Renal pelvis (tissue), 4 donors: ENCODE results near the gene DMTF1. TPM values are rescaled to one million over a fixed set of nuclear protein-coding genes. Genes with fewer than 3 reads are reported as not detected.
"Not testable (repeated sequence)": the region's sequence is repeated elsewhere in the genome, so short reads cannot be mapped to it uniquely, and the experiment has no call there.

Source experiments
- DNase-seq: peaks from one replicate; pipeline ENCODE4 v3.0.0-alpha.2; 2013
- polyA plus RNA-seq, 3 donors: library from polyadenylated mRNA; unstranded; fragments of 120-200 nt; gene quantifications; one replicate each; pipeline ENCODE4 v1.2.1, GENCODE V29; 2013; ENCODE audit not compliant: insufficient read length in 3 of 3

The DMTF1 gene
- polyA plus RNA-seq, 3 donors = 143 to 231 (median 230) TPM

- no peak for DNase-seq
Measured at GRCh38 chr7:87188930-87189329, 36.7 kb downstream of the DMTF1 start.

GRCh38 chr7:87190783-87191182 lies 38.5 kb downstream of the DMTF1 start:
- no peak for DNase-seq

GRCh38 chr7:87192784-87193487 lies 40.7 kb downstream of the DMTF1 start:
- no peak for DNase-seq

- no peak for DNase-seq
Measured at GRCh38 chr7:87193912-87194311, 41.7 kb downstream of the DMTF1 start.

- no peak for DNase-seq
Measured at GRCh38 chr7:87199241-87199640, 47.0 kb downstream of the DMTF1 start.

GRCh38 chr7:87199700-87200450 lies 47.6 kb downstream of the DMTF1 start:
- no peak for DNase-seq

GRCh38 chr7:87202208-87202607 lies 50.0 kb downstream of the DMTF1 start:
- DNase-seq = no peak

GRCh38 chr7:87202705-87203104 lies 50.5 kb downstream of the DMTF1 start:
- DNase-seq = no peak

- not testable (repeated sequence) for DNase-seq
Measured at GRCh38 chr7:87203929-87204328, 51.7 kb downstream of the DMTF1 start.

GRCh38 chr7:87204933-87205332 lies 52.7 kb downstream of the DMTF1 start:
- DNase-seq = no peak

GRCh38 chr7:87205701-87206100 lies 53.4 kb downstream of the DMTF1 start:
- DNase-seq = not testable (repeated sequence)

- no peak for DNase-seq
Measured at GRCh38 chr7:87206361-87206760, 54.1 kb downstream of the DMTF1 start.

- DNase-seq = no peak
Measured at GRCh38 chr7:87209295-87209924, 57.2 kb downstream of the DMTF1 start.

- DNase-seq = no peak
Measured at GRCh38 chr7:87210506-87210905, 58.3 kb downstream of the DMTF1 start.

- no peak for DNase-seq
Measured at GRCh38 chr7:87212498-87212897, 60.2 kb downstream of the DMTF1 start.

GRCh38 chr7:87213252-87213651 lies 61.0 kb downstream of the DMTF1 start:
- no peak for DNase-seq

- DNase-seq = no peak
Measured at GRCh38 chr7:87213811-87214210, 61.6 kb downstream of the DMTF1 start.

- no peak for DNase-seq
Measured at GRCh38 chr7:87215046-87215445, 62.8 kb downstream of the DMTF1 start.

GRCh38 chr7:87216701-87217508 lies 64.7 kb downstream of the DMTF1 start:
- peak; percentile 19 for DNase-seq

GRCh38 chr7:87217983-87218653 lies 65.9 kb downstream of the DMTF1 start:
- DNase-seq = no peak

GRCh38 chr7:87218796-87219544 lies 66.7 kb downstream of the DMTF1 start:
- peak; percentile 47 for DNase-seq
